HS-5 (cell line): ENCODE data around the gene SERPINB1.
"Not testable (repeated sequence)": the region's sequence is repeated elsewhere in the genome, so short reads cannot be mapped to it uniquely, and the experiment has no call there.

Experiments used
- DNase-seq: peaks from one replicate; pipeline ENCODE4 v3.0.0-alpha.2; 2012; ENCODE audit warnings: low read depth

Gene SERPINB1

GRCh38 chr6:2817903-2818443, 23.7 kb downstream of the SERPINB1 start:
- DNase-seq, result no peak

GRCh38 chr6:2816158-2816557, 25.5 kb downstream of the SERPINB1 start:
- DNase-seq, result no peak

- no peak for DNase-seq
These were observed 29.0 kb downstream of the SERPINB1 start for GRCh38 chr6:2812695-2813094.

GRCh38 chr6:2810092-2810671, 31.5 kb downstream of the SERPINB1 start:
- DNase-seq, result no peak

- DNase-seq, result no peak
These were observed 32.6 kb downstream of the SERPINB1 start for GRCh38 chr6:2809015-2809414.

GRCh38 chr6:2807342-2808090, 34.1 kb downstream of the SERPINB1 start:
- no peak for DNase-seq

- no peak for DNase-seq
These were observed 35.0 kb downstream of the SERPINB1 start for GRCh38 chr6:2806644-2807043.

- DNase-seq, result no peak
These were observed 36.6 kb downstream of the SERPINB1 start for GRCh38 chr6:2805031-2805430.

GRCh38 chr6:2804516-2804915, 37.1 kb downstream of the SERPINB1 start:
- no peak for DNase-seq

- no peak for DNase-seq
These were observed 37.8 kb downstream of the SERPINB1 start for GRCh38 chr6:2803731-2804429.

GRCh38 chr6:2802521-2803060, 39.1 kb downstream of the SERPINB1 start:
- no peak for DNase-seq

GRCh38 chr6:2801687-2802086, 40.0 kb downstream of the SERPINB1 start:
- DNase-seq, result not testable (repeated sequence)

GRCh38 chr6:2800552-2801316, 40.9 kb downstream of the SERPINB1 start:
- DNase-seq, result no peak

- no peak for DNase-seq
These were observed 41.6 kb downstream of the SERPINB1 start for GRCh38 chr6:2799936-2800527.

- DNase-seq, result no peak
These were observed 43.0 kb downstream of the SERPINB1 start for GRCh38 chr6:2798586-2799134.

GRCh38 chr6:2797564-2798031, 44.1 kb downstream of the SERPINB1 start:
- no peak for DNase-seq

- DNase-seq, result no peak
These were observed 44.8 kb downstream of the SERPINB1 start for GRCh38 chr6:2796861-2797260.

- DNase-seq, result no peak
These were observed 45.7 kb downstream of the SERPINB1 start for GRCh38 chr6:2795956-2796355.

- no peak for DNase-seq
These were observed 46.5 kb downstream of the SERPINB1 start for GRCh38 chr6:2795162-2795561.

- DNase-seq, result no peak
These were observed 47.4 kb downstream of the SERPINB1 start for GRCh38 chr6:2794171-2794730.
